NCI-H2171 treated with DMSO at 0.1 percent for 48 hours (cell line): ENCODE data around the gene GLIS1.

Experiments
- DNase-seq: peaks from one replicate; lab custom pipeline; 2025; lab: John Stamatoyannopoulos, UW

The GLIS1 gene

DNA sequence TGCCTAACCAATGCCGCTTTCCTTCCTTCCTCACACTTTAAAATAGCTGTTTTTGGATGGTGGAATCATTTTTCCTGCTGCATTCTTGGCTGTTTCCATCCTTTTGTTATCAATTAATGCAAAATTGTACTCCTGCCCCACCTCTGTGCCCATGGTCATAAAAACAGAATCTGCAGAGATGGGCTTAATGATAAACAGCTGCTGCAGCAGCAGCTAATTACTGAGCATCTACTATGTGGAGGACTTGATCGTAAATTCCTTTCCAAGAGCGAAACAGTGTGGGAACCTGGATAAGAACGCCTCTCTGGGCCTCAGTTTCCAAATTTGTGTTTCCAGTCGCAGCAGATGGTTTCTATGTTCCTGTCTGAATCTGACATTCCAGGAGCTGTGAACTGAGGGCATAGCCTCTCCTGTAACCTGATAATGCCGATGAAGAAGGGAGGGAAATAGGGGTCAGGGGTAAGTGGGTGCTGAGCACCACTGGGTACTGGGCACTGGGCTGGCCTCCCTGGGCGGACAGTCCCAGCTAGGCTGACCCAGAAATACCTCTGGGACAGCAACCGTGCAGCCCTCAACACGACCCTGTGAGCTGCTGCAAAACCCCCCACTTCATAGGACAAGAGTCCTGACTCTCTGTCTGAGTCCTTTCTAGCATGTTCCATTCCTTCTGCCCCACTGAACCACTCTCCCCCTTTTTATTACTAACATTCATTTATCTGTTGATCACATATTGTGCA, 158.1 kb downstream of the GLIS1 start:
- peak; percentile 17 for DNase-seq

- DNase-seq = no peak
These were observed 159.0 kb downstream of the GLIS1 start for GRCh38 chr1:53580009-53580400.

- no peak for DNase-seq
These were observed 159.5 kb downstream of the GLIS1 start for GRCh38 chr1:53579221-53580008.

- DNase-seq = no peak
These were observed 160.6 kb downstream of the GLIS1 start for GRCh38 chr1:53578358-53578757.

DNA sequence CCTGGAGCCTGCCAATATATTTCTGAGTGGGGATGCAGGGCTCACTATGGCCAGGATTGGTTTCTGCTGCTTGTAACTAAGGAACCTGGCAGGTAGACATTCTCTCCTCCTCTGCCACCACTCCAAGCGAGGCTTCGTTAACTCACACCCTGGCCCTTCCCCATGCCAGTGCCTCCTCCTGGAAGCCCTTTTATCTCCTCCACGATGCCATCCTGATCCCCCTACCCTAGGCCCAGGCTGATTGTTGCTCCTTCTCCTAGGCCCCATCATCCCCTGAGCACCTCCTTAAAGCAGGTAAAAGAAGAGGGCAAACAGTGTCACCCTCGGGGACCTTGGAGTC, 161.2 kb downstream of the GLIS1 start:
- DNase-seq = no peak

DNA sequence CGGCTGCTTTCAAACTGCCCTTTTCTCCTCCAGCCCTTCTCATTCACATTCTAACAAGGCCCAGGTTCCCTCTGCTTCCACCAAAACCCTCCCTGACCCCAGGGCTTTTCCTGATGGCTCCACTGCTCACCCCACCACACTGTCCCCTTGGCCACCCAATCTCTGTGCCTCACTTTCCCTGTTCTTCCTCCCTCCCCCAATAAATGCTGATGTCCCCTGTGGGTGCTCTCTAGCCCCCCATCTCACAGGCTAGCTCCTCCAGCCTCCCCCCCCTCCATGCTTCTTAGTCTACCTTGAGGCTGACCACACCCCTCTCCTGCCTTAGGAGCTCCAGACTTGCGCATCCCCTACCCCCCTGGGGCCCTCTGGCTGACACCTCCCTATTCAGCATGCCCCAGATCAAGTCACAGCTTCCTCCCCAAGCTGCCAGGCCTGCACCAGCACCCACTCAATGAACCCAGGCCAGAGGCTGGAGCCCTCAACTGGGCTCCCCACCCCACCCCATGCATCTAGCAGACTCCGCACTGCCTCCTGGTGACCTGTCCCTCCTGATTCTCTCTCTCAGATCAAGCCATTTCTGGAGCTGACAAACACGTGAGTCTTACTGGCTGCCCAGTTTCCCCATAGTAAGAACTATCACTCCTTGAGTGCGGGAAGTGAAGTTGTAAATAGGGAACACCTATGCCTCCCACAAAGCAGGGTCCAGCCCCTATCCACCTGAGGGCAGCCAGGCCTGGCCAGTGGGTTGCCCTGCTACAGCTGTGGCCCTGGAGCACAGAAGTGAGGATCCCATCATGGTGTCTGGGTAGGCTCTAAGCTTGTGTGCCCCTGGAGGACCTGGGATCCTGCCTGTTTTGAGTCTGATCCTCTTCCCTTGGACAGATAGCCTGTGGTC, 161.9 kb downstream of the GLIS1 start:
- DNase-seq = no peak

DNA sequence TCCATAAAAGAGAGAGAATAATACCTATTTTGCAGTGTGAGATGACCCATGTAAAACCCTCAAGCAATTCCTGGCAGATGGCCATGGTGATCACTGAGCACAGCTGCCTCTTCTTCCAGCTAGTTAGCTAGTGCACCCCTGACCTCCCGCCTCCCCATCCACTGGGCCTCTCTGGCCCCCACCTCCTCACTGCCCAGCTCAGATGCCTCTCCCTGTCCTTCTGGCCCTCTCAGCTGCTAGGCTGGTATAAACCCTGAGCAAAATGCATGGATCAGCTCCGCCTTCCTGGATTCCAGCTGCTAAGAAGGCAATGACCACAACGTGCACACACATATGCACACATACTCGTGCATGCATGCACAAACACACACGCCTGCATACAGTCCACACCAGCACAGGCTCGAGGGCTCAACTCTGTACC, 162.6 kb downstream of the GLIS1 start:
- peak; percentile 24 for DNase-seq

DNA sequence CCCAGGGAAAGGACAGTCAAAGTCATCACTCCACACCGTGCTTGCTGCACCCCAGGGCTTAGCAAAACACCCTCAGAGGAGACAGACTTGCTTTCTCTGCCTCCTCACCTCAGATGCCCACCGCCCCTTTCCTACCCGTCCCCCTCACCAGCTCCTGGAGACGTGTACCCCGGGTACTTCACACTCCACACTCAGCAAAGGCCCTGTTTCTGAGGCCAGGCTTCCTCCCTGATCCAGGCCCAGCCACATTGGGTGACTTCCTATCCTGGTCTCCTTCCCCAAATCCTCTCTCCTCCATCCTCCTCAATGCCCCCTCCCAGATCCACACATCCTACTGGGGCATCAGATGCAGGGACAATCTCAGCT, 163.0 kb downstream of the GLIS1 start:
- no peak for DNase-seq

GRCh38 chr1:53575141-53575954, 163.6 kb downstream of the GLIS1 start:
- no peak for DNase-seq

GRCh38 chr1:53574621-53575020, 164.3 kb downstream of the GLIS1 start:
- no peak for DNase-seq

GRCh38 chr1:53573931-53574330, 165.0 kb downstream of the GLIS1 start:
- peak; percentile 39 for DNase-seq

- DNase-seq = no peak
These were observed 165.4 kb downstream of the GLIS1 start for GRCh38 chr1:53573522-53573921.

DNA sequence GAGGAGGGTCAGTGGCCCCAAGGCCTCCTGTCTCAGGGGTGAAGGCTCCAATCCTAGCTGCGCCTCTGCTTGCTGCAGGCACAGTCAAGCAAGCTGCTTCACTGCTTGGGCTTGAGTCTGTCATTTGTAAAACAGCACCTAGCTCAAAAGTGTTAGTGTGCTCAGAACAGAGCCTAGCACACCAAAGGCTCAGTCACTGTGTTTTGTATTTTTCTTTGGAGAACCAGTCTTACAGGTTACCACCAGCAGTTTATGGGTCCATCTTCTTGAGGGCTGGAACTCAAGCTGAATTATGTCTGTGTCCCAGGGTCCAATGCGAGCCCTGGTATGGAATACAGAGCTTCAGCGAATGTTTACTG, 166.2 kb downstream of the GLIS1 start:
- no peak for DNase-seq

- peak; percentile 80 for DNase-seq
These were observed 166.7 kb downstream of the GLIS1 start for GRCh38 chr1:53572065-53572814.

DNA sequence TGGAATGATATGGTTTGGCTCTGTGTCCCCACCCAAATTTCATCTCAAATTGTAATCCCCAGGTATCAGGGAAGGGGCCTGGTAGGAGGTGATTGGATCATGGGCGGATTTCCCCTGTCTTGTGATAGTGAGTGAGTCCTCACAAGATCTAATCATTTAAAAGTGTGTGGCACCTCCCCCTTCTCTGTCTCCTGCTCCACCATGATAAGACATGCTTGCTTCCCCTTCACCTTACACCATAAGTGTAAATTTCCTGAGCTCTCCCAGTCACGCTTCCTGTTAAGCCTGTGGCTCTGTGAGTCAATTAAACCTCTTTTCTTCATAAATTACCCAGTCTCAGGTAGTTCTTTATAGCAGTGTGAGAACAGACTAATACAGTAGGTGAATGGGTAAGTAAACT, 170.4 kb downstream of the GLIS1 start:
- DNase-seq = no peak

- DNase-seq = no peak
These were observed 171.1 kb downstream of the GLIS1 start for GRCh38 chr1:53567851-53568250.

DNA sequence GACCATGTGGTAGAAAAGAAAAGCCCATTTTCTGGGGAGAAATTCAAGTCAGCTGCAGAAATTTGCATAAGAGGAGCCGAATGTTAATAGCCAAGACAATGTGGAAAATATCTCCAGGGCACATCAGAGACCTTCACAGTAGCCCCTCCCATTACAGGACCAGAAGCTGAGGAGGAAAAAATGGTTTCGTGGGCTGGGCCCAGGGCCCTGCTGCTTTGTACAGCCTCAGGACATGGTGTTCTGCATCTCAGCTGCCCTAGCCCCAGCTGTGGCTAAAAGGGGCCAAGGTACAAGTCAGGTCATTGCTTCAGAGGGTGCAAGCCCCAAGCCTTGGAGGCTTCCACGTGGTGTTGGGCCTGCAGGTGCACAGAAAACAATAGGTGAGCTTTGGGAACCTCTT, 171.5 kb downstream of the GLIS1 start:
- no peak for DNase-seq

- DNase-seq = no peak
These were observed 175.4 kb downstream of the GLIS1 start for GRCh38 chr1:53563611-53564010.

DNA sequence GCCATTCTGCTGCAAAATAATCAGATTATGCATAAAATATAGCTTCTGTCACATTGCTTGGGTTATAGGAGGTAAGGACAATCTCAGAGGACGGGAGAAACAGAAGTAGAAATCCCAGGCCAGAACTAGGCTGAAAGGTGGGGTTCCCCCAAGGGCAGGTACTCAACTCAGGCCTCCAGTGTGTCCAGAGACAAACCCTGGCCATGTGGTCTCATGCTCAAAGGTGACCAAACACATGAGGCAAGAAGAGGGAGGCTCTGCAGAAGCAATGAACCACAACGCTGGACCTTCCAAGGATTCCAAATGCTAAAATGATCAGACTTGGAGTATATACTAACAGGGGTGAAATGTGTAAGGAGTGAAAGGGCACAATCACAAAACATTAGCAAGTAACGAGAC, 176.0 kb downstream of the GLIS1 start:
- DNase-seq = no peak

DNA sequence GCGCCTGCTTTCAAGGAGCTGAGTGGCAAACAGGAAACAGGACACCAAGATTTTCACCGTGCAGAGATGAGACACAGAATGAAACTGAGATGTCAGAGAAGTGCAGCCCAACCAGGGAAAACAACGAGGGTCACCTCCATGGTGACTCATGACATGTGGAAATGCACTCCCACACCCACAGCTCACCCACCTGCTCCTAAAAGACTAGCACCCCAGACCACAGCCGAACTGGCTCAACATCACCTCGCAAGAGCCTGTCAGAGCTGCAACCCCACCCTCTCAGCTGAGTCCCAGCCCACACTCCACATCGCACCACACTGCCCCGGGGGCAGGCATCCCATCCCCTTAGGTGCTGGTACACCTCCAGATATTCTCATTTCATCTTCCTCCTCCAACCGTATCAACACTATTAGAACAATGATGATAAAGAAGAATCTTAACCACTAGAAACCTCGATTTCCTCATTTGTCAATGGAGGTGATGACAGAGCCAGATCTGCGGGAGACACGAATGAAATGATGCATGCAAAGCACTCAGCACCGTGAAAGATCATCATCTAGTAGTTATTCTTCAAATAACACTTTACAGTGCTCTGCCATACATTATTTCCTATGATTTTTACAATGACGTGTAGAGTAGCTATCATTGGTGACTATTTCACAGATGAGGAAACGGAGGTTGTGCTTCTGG, 176.5 kb downstream of the GLIS1 start:
- no peak for DNase-seq
